HL-60 (cell line): ENCODE results near the gene XXYLT1.

Experiments used
- DNase-seq, 2 experiments: peaks; one replicate each; pipeline ENCODE4 v3.0.0-alpha.2; 2010 to 2020; ENCODE audit warnings: low read depth in 1 of 2, low spot score in 1 of 2
- H3K27ac ChIP-seq: fragments of 250-450 bp; sonication (Bioruptor Pico); replicated peaks from 2 replicates; pipeline ENCODE4 v1.5.1; 2020; ENCODE audit warnings: mild to moderate bottlenecking, moderate library complexity
- H3K27me3 ChIP-seq: fragments of 250-450 bp; sonication (Bioruptor Pico); 2 replicates; pipeline ENCODE4 v1.5.1; 2021; ENCODE audit warnings: mild to moderate bottlenecking, moderate library complexity; ENCODE audit not compliant: insufficient read depth, poor library complexity, severe bottlenecking
- H3K4me3 ChIP-seq: replicated peaks from 2 replicates; pipeline ENCODE4 v1.5.1; 2011; ENCODE audit warnings: mild to moderate bottlenecking, control low read depth, low read length; ENCODE audit not compliant: insufficient read depth
- GABPA ChIP-seq: IDR thresholded peaks from 2 replicates; pipeline ENCODE4 v1.6.1; 2012; ENCODE audit warnings: low read depth
- POLR2AphosphoS5 ChIP-seq: IDR thresholded peaks from 2 replicates; pipeline ENCODE4 v1.6.1; 2012; ENCODE audit warnings: low read depth
- SPI1 ChIP-seq: IDR thresholded peaks from 2 replicates; pipeline ENCODE4 v1.6.1; 2012; ENCODE audit warnings: low read depth, mild to moderate bottlenecking, borderline replicate concordance
- TF ChIP-seq, protein P1 (sequence below): IDR thresholded peaks from 2 replicates; pipeline ENCODE4 v1.6.1; 2012; ENCODE audit warnings: low read depth; ENCODE audit not compliant: insufficient replicate concordance
- TF ChIP-seq, protein P2 (sequence below): IDR thresholded peaks from one replicate; pipeline ENCODE4 v1.5.1; 2011; ENCODE audit warnings: low read length, control low read depth, inconsistent platforms; ENCODE audit not compliant: insufficient read depth

Gene XXYLT1

GRCh38 chr3:195153130-195153529 is 117.8 kb downstream of the XXYLT1 start:
- TF ChIP-seq POLR2AphosphoS5 (no peak), SPI1 (no peak), GABPA (no peak)
- TF ChIP-seq, protein P1, sequence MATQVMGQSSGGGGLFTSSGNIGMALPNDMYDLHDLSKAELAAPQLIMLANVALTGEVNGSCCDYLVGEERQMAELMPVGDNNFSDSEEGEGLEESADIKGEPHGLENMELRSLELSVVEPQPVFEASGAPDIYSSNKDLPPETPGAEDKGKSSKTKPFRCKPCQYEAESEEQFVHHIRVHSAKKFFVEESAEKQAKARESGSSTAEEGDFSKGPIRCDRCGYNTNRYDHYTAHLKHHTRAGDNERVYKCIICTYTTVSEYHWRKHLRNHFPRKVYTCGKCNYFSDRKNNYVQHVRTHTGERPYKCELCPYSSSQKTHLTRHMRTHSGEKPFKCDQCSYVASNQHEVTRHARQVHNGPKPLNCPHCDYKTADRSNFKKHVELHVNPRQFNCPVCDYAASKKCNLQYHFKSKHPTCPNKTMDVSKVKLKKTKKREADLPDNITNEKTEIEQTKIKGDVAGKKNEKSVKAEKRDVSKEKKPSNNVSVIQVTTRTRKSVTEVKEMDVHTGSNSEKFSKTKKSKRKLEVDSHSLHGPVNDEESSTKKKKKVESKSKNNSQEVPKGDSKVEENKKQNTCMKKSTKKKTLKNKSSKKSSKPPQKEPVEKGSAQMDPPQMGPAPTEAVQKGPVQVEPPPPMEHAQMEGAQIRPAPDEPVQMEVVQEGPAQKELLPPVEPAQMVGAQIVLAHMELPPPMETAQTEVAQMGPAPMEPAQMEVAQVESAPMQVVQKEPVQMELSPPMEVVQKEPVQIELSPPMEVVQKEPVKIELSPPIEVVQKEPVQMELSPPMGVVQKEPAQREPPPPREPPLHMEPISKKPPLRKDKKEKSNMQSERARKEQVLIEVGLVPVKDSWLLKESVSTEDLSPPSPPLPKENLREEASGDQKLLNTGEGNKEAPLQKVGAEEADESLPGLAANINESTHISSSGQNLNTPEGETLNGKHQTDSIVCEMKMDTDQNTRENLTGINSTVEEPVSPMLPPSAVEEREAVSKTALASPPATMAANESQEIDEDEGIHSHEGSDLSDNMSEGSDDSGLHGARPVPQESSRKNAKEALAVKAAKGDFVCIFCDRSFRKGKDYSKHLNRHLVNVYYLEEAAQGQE, result no peak
- TF ChIP-seq, protein P2, sequence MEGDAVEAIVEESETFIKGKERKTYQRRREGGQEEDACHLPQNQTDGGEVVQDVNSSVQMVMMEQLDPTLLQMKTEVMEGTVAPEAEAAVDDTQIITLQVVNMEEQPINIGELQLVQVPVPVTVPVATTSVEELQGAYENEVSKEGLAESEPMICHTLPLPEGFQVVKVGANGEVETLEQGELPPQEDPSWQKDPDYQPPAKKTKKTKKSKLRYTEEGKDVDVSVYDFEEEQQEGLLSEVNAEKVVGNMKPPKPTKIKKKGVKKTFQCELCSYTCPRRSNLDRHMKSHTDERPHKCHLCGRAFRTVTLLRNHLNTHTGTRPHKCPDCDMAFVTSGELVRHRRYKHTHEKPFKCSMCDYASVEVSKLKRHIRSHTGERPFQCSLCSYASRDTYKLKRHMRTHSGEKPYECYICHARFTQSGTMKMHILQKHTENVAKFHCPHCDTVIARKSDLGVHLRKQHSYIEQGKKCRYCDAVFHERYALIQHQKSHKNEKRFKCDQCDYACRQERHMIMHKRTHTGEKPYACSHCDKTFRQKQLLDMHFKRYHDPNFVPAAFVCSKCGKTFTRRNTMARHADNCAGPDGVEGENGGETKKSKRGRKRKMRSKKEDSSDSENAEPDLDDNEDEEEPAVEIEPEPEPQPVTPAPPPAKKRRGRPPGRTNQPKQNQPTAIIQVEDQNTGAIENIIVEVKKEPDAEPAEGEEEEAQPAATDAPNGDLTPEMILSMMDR, result no peak
- H3K4me3 ChIP-seq, result no peak overlapping the region
- DNase-seq, result no peak
- H3K27me3 ChIP-seq, result no peaks in the 10 kb centered on the region
- no peak overlapping the region for H3K27ac ChIP-seq

DNA sequence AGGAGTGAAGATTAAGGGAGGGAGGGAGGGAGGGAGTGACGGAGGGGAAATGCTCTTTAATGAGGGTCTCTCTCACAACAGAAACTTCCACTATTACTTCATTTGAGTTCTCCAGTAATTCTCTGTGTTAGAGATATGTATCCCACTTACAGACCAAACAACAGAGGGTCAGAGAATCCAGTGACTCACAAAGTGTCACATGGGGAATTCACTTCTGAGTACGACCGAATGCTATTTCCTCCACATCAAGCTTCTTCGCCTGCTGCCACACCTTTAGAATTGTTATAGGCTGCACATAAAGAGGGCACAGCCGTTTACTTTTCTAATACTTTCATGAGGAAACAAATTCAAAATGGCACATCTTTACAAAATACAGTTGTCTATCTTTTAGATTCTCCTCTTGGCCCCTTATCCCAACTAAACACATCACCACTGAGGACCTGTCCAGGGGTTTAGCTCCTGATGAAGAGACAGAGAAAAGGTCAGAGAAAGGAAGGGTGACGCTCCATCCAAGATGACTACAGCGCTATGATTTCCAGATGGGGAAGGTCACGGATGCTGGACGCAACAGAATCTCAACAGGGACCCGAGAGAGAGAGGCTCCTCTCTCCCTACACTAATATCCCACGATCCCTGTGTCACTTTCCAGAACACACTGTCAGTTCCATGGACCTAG is 119.0 kb downstream of the XXYLT1 start:
- H3K4me3 ChIP-seq, result no peak overlapping the region
- DNase-seq, result no peak
- H3K27ac ChIP-seq, result no peak overlapping the region
- TF ChIP-seq GABPA (no peak), POLR2AphosphoS5 (no peak), SPI1 (no peak)
- TF ChIP-seq, protein P1, result no peak
- TF ChIP-seq, protein P2, result no peak
- H3K27me3 ChIP-seq, result no peaks in the 10 kb centered on the region

- Histone ChIP-seq H3K27me3 (no peaks in the 10 kb centered on the region), H3K27ac (no peak overlapping the region), H3K4me3 (no peak overlapping the region)
- DNase-seq, result no peak
- TF ChIP-seq SPI1 (no peak), POLR2AphosphoS5 (no peak), GABPA (no peak)
- TF ChIP-seq, protein P2, result no peak
Measured at GRCh38 chr3:195151402-195151801, 119.6 kb downstream of the XXYLT1 start.
